Calu3 (cell line): Measurements from ENCODE around the gene TCF4. TPM values are rescaled to one million over a fixed set of nuclear protein-coding genes. Genes with fewer than 3 reads are reported as not detected.
A peak's percentile ranks its signal among the peaks of the same experiment; 100 is the strongest.

Experiments used
- BruUV-seq: library from RNA; stranded (reverse); fragments of 400-500 nt; replicated peaks from 2 replicates; lab custom pipeline; 2021; lab: Mats Ljungman, UMichigan
- CTCF ChIA-PET: fragments of 300-600 bp; sonication (Branson Sonifier 250); formaldehyde crosslinking; loops from one replicate; lab custom pipeline; 2022; ENCODE audit warnings: antibody characterized with exemption; lab: Charles Lee
- DNase-seq: peaks from one replicate; pipeline ENCODE4 v3.0.0; 2022
- H3K27ac Mint-ChIP-seq: one replicate; pipeline ENCODE4 v1.8.0; 2022; ENCODE audit warnings: mixed read lengths; ENCODE audit not compliant: unreplicated experiment
- H3K27me3 Mint-ChIP-seq: one replicate; pipeline ENCODE4 v1.8.0; 2022; ENCODE audit warnings: mixed read lengths; ENCODE audit not compliant: unreplicated experiment
- H3K36me3 Mint-ChIP-seq: one replicate; pipeline ENCODE4 v1.8.0; 2022; ENCODE audit warnings: mild to moderate bottlenecking, moderate library complexity, mixed read lengths; ENCODE audit not compliant: insufficient read depth, unreplicated experiment
- H3K4me1 Mint-ChIP-seq: one replicate; pipeline ENCODE4 v1.8.0; 2022; ENCODE audit warnings: mild to moderate bottlenecking, low read depth, mixed read lengths; ENCODE audit not compliant: unreplicated experiment
- H3K4me3 Mint-ChIP-seq: one replicate; pipeline ENCODE4 v1.8.0; 2022; ENCODE audit warnings: mild to moderate bottlenecking, low read depth, moderate library complexity, mixed read lengths; ENCODE audit not compliant: unreplicated experiment
- H3K9me3 Mint-ChIP-seq: one replicate; pipeline ENCODE4 v1.8.0; 2022; ENCODE audit warnings: low read depth, mixed read lengths; ENCODE audit not compliant: unreplicated experiment
- CTCF ChIP-seq: fragments of 200-600 bp; IDR thresholded peaks from one replicate; pipeline ENCODE4 v1.8.0; 2022; ENCODE audit warnings: antibody characterized with exemption; ENCODE audit not compliant: unreplicated experiment
- intact Hi-C: fragments of 100-400 bp; cut with micrococcal nuclease; formaldehyde crosslinking; loops from one replicate; pipeline ENCODE4 v1.10.0; 2022; ENCODE audit not compliant: unreplicated experiment
- total RNA-seq: library from RNA; stranded (reverse); gene quantifications from 2 replicates; pipeline ENCODE4 v1.2.3, GENCODE V29; 2022

TCF4 gene
- total RNA-seq, 1 experiment from 2014 or later: 0.21 TPM

GRCh38 chr18:55587418-55588110, 428 bp downstream of the TCF4 start:
- BruUV-seq: no TSS peak
- Mint-ChIP-seq H3K4me1 (no peaks in the 10 kb centered on the region), H3K36me3 (peaks cover 5% of the 10 kb centered on the region), H3K27ac (no peak overlapping the region), H3K4me3 (peak overlapping the region; percentile 32), H3K27me3 (peaks cover 8% of the 10 kb centered on the region), H3K9me3 (no peaks in the 10 kb centered on the region)
- no peak for TF ChIP-seq CTCF
- no peak for DNase-seq
- intact Hi-C loops: no loop called here
- CTCF ChIA-PET: interaction anchor here (0.6 kb wide), 1 partner anchor 58 kb away, joined by 6 read pairs; no protein-coding TSS in a partner anchor

GRCh38 chr18:55585920-55586561, 2.0 kb downstream of the TCF4 start:
- DNase-seq: no peak
- intact Hi-C loops: no loop called here
- TF ChIP-seq CTCF: no peak
- Mint-ChIP-seq H3K27ac (no peak overlapping the region), H3K4me3 (no peak overlapping the region), H3K4me1 (no peaks in the 10 kb centered on the region), H3K36me3 (peaks cover 5% of the 10 kb centered on the region), H3K27me3 (no peaks in the 10 kb centered on the region), H3K9me3 (no peaks in the 10 kb centered on the region)
- no TSS peak for BruUV-seq
- CTCF ChIA-PET: no interaction called here

DNA sequence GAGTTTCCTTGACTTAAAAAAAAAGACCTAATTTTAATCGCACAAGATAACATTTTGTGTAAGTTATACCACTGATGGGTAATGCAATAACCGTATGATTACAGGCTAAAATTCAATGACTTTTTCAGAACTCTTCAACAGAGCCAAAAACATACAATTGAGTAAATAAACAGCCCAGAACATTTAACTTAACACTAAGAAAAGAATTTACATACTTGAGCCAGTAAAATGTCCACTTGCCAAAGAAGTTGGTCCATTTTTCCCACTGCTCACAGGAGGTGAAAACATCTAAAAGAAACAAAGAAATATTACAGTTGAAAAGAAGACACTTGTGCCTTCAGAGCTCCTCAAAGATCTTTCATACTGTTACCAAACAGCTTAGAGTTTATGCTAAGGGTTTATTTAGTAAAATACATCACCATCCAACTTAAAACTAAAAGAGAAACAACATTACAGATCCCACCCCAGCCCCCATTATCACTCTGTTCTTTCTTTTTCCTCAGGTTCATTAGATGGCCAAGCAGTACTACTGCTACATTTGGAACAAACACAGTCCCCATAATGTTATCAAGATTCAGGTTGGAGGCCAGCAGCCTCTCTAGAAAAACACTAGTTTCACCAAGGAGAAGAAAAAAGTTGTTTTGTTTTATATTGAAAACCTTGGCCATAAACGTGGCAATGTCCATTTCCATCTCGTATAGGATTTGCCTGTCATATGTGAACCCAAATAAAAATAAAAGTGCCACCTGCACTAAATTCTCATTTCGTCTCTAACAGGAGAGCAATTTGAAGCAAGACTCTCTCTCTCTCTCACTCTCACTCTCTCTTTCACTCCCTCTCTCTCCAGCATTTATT, 2.7 kb downstream of the TCF4 start:
- CTCF ChIA-PET: interaction anchor here (0.7 kb wide), 1 partner anchor 684 kb away, joined by 3 read pairs; no protein-coding TSS in a partner anchor
- no TSS peak for BruUV-seq
- H3K36me3 Mint-ChIP-seq: peaks cover 5% of the 10 kb centered on the region
- intact Hi-C loops: no loop called here
- no peaks in the 10 kb centered on the region for H3K4me1 Mint-ChIP-seq
- no peak overlapping the region for H3K4me3 Mint-ChIP-seq
- no peak overlapping the region for H3K27ac Mint-ChIP-seq
- TF ChIP-seq CTCF: no peak
- DNase-seq: no peak
- no peaks in the 10 kb centered on the region for H3K9me3 Mint-ChIP-seq
- H3K27me3 Mint-ChIP-seq: no peaks in the 10 kb centered on the region

DNA sequence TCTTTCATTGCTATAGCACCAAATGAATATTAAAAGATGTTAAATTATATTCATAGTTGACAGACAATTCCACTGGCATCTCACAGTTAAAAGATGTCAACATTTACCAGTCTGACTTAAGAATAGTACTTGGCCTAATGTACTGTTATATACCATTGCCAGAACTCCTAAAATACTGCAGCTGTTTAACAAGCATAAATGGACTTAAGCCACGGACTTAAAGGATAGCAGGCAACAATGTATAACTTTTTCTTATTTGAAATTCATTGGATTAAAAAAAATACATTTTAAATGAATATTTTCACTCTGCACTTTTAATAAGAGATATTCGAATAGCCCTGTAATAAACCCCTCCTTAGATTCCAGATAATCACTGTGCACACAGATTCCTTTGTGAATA, 3.8 kb downstream of the TCF4 start:
- no TSS peak for BruUV-seq
- TF ChIP-seq CTCF: no peak
- no peak overlapping the region for H3K27ac Mint-ChIP-seq
- no peak overlapping the region for H3K4me3 Mint-ChIP-seq
- CTCF ChIA-PET: interaction anchor here (0.7 kb wide), 1 partner anchor 685 kb away, joined by 3 read pairs; no protein-coding TSS in a partner anchor
- H3K27me3 Mint-ChIP-seq: no peaks in the 10 kb centered on the region
- no peak for DNase-seq
- intact Hi-C loops: no loop called here
- H3K4me1 Mint-ChIP-seq: no peaks in the 10 kb centered on the region
- H3K36me3 Mint-ChIP-seq: peaks cover 5% of the 10 kb centered on the region
- H3K9me3 Mint-ChIP-seq: no peaks in the 10 kb centered on the region
